Measurements from ENCODE around the gene ZNF821. TPM values are rescaled to one million over a fixed set of nuclear protein-coding genes. Genes with fewer than 3 reads are reported as not detected.

Gene ZNF821
- total RNA-seq, 4 donors from 2014 or later: 1.3 to 10.1 (median 4.4) TPM

DNA sequence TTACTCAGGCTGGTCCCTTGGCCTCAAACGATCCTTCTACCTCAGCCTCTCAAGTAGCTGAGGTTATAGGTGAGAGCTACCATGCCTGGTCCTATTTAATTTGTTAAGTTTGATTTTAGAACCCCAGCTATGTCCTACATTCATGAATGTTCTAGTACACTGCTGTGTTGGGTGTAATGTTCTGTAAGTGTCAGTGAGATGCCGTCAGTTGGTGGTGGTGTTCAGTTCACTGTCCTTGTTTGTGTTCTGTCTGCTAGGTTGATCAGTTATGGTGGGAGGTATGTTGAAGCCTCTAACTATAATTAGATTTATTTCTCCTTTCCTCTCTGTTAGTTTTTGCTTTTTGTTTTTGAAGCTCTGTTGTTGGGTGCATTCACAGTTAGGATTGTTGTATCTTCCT, 19.6 kb upstream of the ZNF821 start:
- no peak for ATAC-seq (ENCODE audit: low FRiP score)
- TF ChIP-seq, protein P1, sequence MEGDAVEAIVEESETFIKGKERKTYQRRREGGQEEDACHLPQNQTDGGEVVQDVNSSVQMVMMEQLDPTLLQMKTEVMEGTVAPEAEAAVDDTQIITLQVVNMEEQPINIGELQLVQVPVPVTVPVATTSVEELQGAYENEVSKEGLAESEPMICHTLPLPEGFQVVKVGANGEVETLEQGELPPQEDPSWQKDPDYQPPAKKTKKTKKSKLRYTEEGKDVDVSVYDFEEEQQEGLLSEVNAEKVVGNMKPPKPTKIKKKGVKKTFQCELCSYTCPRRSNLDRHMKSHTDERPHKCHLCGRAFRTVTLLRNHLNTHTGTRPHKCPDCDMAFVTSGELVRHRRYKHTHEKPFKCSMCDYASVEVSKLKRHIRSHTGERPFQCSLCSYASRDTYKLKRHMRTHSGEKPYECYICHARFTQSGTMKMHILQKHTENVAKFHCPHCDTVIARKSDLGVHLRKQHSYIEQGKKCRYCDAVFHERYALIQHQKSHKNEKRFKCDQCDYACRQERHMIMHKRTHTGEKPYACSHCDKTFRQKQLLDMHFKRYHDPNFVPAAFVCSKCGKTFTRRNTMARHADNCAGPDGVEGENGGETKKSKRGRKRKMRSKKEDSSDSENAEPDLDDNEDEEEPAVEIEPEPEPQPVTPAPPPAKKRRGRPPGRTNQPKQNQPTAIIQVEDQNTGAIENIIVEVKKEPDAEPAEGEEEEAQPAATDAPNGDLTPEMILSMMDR (IDR thresholded peaks at IDR 0.05): no peak
- DNase-seq (ENCODE audit: low spot score): no peak

- no peak for DNase-seq (ENCODE audit: low spot score)
- no peak for ATAC-seq (ENCODE audit: low FRiP score)
- TF ChIP-seq, protein P1 (IDR thresholded peaks at IDR 0.05): no peak
These were observed 18.8 kb upstream of the ZNF821 start for GRCh38 chr16:71902656-71903365.

GRCh38 chr16:71899171-71899570, 15.2 kb upstream of the ZNF821 start:
- DNase-seq (ENCODE audit: low spot score) (no peak), ATAC-seq (ENCODE audit: low FRiP score) (no peak)
- TF ChIP-seq, protein P1 (IDR thresholded peaks at IDR 0.05): no peak

DNA sequence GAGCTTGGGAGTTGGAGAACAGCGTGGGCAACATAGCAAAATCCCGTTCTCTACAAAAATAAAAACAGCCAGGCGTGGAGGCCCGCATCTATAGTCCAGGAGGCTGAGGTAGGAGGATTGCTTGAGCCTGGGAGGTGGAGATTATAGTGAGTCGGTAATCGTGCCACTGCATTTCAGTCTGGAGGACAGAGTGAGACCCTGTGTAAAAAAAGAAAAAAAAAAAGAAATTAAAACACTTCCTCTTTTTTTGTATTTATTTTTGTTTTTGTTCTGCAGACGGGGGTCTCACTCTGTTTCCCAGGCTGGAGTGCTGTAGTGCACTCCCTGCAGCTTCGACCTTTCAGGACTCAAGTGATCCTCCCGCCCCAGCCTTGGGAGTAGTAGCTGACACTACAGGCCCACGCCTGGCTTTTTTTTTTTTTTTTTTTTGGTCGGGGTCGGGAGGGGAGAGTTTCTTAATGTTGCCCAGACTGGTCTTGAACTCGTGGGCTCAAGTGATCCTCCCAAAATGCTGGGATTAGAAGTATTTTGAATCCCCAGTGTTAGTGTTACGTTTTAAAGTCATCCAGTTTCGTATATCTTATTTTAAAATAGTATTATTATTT, 12.9 kb upstream of the ZNF821 start:
- DNase-seq (ENCODE audit: low spot score) (no peak), ATAC-seq (ENCODE audit: low FRiP score) (no peak)
- TF ChIP-seq, protein P1 (IDR thresholded peaks at IDR 0.05): no peak

DNA sequence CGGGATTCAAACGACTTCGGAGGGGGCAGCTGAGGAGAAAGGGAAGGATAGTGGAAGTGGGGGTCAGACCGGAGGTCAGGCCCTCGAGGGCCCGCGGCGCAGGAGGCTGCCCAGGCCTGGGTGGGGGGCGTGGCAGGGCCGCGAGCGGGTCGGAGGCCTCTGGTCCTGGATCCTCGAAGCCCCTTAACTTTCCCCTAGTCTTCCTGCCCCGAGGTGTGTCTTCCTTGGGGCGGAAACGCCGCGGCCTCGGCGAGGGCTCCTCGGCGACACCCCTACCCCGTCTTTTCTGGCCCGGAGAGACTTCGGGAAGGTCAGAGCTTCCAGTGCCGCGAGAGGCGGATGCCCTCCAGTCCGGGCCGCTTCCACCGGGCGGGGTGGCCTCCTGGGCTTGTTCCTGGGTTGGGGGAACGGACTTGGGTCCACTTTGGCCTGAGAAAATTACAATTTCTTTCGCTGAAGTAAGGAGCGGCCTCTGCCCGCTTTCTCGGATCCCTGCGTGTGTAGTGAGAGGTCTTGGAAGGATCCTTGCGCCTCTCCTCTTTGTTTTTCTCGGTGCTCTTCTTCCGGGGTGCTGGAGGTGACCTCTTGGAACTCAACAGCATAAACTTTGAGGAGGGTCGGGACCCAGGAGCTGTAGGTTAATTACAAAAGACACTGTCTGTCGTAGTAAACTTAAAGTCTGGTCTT, 11.8 kb upstream of the ZNF821 start:
- TF ChIP-seq, protein P1 (IDR thresholded peaks at IDR 0.05): no peak
- DNase-seq (ENCODE audit: low spot score) (no peak), ATAC-seq (ENCODE audit: low FRiP score) (peak; percentile 53)

DNA sequence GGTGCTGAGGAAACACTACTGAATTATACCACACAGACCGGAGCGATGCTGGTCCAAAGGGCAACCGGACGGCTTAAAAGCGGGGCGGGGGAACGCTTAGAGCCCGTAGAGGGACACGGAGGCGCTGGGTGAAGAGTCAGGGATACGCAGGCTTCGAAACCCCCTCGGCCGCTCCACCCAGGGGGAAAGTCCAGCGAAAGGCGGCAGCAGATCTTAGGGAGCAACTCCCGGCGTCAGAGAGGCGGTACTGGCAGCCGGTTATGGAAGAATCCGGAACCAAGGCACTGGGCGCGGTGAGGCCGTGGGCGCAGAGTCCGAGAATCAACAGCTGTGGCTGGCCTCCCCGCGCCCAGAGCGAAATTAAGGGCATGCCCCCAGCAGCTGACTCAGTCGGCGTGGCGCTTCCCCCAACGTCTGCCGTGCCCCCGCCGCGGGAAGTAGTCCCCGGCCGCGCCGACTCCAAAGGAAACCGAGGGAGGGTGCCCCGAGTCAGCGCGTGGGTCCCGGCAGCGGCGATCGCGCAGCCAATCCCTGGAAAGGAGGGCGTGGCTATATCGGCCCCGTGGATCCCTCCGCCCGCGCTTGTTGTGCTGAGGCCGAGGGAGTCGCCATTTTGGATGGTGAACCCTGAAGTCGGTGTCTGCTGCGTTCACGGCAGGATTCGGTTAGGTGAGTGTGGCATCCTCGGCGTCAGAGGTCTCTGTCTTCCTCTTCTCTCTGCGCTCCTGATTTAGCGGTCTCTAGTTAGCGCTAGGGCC, 11.1 kb upstream of the ZNF821 start, which contains the start of gene IST1:
IST1 (plus strand) TSS at position 611 of the 758 bp plus-strand sequence. CDS start 20,110 bp downstream, outside the sequence.
- TF ChIP-seq, protein P1 (IDR thresholded peaks at IDR 0.05): no peak
- peak; percentile 98 for ATAC-seq (ENCODE audit: low FRiP score)
- peak; percentile 92 for DNase-seq (ENCODE audit: low spot score)

All from omental fat pad (tissue), 4 donors.